ENCODE measurements around the gene SPP2.

GRCh38 chr2:234006501-234006900 lies 44.0 kb upstream of the SPP2 start:
- TF ChIP-seq CTCF (IDR thresholded peaks at IDR 0.05; ENCODE audit: insufficient read depth, low read length) (no peak), GABPA (IDR thresholded peaks at IDR 0.05; ENCODE audit: low read depth) (no peak), POLR2AphosphoS5 (IDR thresholded peaks at IDR 0.05; ENCODE audit: low read depth) (no peak)
- TF ChIP-seq, protein P1, sequence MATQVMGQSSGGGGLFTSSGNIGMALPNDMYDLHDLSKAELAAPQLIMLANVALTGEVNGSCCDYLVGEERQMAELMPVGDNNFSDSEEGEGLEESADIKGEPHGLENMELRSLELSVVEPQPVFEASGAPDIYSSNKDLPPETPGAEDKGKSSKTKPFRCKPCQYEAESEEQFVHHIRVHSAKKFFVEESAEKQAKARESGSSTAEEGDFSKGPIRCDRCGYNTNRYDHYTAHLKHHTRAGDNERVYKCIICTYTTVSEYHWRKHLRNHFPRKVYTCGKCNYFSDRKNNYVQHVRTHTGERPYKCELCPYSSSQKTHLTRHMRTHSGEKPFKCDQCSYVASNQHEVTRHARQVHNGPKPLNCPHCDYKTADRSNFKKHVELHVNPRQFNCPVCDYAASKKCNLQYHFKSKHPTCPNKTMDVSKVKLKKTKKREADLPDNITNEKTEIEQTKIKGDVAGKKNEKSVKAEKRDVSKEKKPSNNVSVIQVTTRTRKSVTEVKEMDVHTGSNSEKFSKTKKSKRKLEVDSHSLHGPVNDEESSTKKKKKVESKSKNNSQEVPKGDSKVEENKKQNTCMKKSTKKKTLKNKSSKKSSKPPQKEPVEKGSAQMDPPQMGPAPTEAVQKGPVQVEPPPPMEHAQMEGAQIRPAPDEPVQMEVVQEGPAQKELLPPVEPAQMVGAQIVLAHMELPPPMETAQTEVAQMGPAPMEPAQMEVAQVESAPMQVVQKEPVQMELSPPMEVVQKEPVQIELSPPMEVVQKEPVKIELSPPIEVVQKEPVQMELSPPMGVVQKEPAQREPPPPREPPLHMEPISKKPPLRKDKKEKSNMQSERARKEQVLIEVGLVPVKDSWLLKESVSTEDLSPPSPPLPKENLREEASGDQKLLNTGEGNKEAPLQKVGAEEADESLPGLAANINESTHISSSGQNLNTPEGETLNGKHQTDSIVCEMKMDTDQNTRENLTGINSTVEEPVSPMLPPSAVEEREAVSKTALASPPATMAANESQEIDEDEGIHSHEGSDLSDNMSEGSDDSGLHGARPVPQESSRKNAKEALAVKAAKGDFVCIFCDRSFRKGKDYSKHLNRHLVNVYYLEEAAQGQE (IDR thresholded peaks at IDR 0.05; ENCODE audit: insufficient replicate concordance, low read depth), result no peak
